H1 (cell line): ENCODE data around the gene TXK. TPM values are rescaled to one million over a fixed set of nuclear protein-coding genes. Genes with fewer than 3 reads are reported as not detected.

Experiments
- CTCF ChIA-PET: fragments of 300-600 bp; sonication (Branson Sonifier 250); formaldehyde crosslinking; loops from one replicate; lab custom pipeline; 2021; ENCODE audit not compliant: partially characterized antibody; lab: Charles Lee
- POLR2A ChIA-PET: fragments of 300-600 bp; sonication (Branson Sonifier 250); formaldehyde crosslinking; loops from one replicate; lab custom pipeline; 2021; ENCODE audit warnings: inconsistent platforms; ENCODE audit not compliant: partially characterized antibody; lab: Charles Lee
- DNase-seq, 2 experiments: peaks; one replicate each; pipeline versions ENCODE4 v3.0.0 to v3.0.0-alpha.2; 2010 to 2022; ENCODE audit warnings: low spot score in 2 of 2, low read depth in 1 of 2, mixed read lengths in 1 of 2
- FAIRE-seq: peaks from 2 replicates; lab custom pipeline; 2011; peaks lifted over from hg19 to GRCh38; lab: Jason Lieb, UNC
- H2AFZ ChIP-seq: 2 replicates; pipeline ENCODE4 v1.8.1; 2012; ENCODE audit warnings: low read length, inconsistent platforms
- H2AK5ac ChIP-seq: 2 replicates; pipeline ENCODE4 v1.6.1; 2013; ENCODE audit warnings: low read depth, low read length
- H2BK120ac ChIP-seq: replicated peaks from 2 replicates; pipeline ENCODE3; 2013; ENCODE audit warnings: low read depth, low read length, inconsistent platforms
- H2BK12ac ChIP-seq: 2 replicates; pipeline ENCODE4 v1.6.1; 2013; ENCODE audit warnings: low read depth, low read length
- H2BK15ac ChIP-seq: 2 replicates; pipeline ENCODE4 v1.6.1; 2013; ENCODE audit warnings: low read length
- H2BK20ac ChIP-seq: 2 replicates; pipeline ENCODE4 v1.6.1; 2013; ENCODE audit warnings: low read length
- H2BK5ac ChIP-seq: 2 replicates; pipeline ENCODE4 v1.6.1; 2013; ENCODE audit warnings: low read depth, low read length
- H3K14ac ChIP-seq: 2 replicates; pipeline ENCODE4 v1.6.1; 2013; ENCODE audit warnings: inconsistent platforms; ENCODE audit not compliant: insufficient read length
- H3K18ac ChIP-seq: 2 replicates; pipeline ENCODE4 v1.6.1; 2013; ENCODE audit warnings: low read length; ENCODE audit errors: extremely low read depth
- H3K23ac ChIP-seq: 2 replicates; pipeline ENCODE4 v1.6.1; 2013; ENCODE audit warnings: inconsistent platforms; ENCODE audit not compliant: insufficient read length
- H3K23me2 ChIP-seq: 2 replicates; pipeline ENCODE4 v1.6.1; 2013; ENCODE audit warnings: low read depth, low read length
- H3K27ac ChIP-seq: 2 replicates; pipeline ENCODE4 v1.6.1; 2011; ENCODE audit warnings: low read depth, low read length, inconsistent platforms
- H3K27me3 ChIP-seq, 4 experiments: replicated peaks in 1 of 4; 1 replicate in 1 of 4; 2 replicates in 3 of 4; pipeline versions ENCODE4 v1.6.1 to v1.8.1; 2011 to 2013; ENCODE audit warnings: low read length in 3 of 4, mild to moderate bottlenecking in 3 of 4, inconsistent platforms in 2 of 4, mixed read lengths in 2 of 4, moderate library complexity in 1 of 4; ENCODE audit not compliant: control insufficient read depth in 3 of 4, insufficient read depth in 3 of 4; ENCODE audit errors: extremely low read depth in 1 of 4
- H3K36me3 ChIP-seq, 4 experiments: 2 replicates each; pipeline versions ENCODE4 v1.6.1 to v1.8.1; 2011 to 2013; ENCODE audit warnings: mild to moderate bottlenecking in 4 of 4, low read length in 3 of 4, moderate library complexity in 2 of 4, control low read depth in 1 of 4, inconsistent platforms in 1 of 4; ENCODE audit not compliant: insufficient read depth in 4 of 4, control insufficient read depth in 2 of 4
- H3K4ac ChIP-seq: replicated peaks from 2 replicates; pipeline ENCODE3; 2013; ENCODE audit warnings: low read length, low read depth, mixed read lengths, inconsistent platforms; ENCODE audit not compliant: insufficient read length
- H3K4me1 ChIP-seq, 4 experiments: replicated peaks in 1 of 4; 1 replicate in 1 of 4; 2 replicates in 3 of 4; pipeline versions ENCODE4 v1.6.1 to v1.8.1; 2011 to 2013; ENCODE audit warnings: low read length in 3 of 4, inconsistent platforms in 2 of 4, mixed read lengths in 1 of 4; ENCODE audit not compliant: insufficient read depth in 4 of 4, control insufficient read depth in 3 of 4
- H3K4me2 ChIP-seq, 2 experiments: 2 replicates each; pipeline versions ENCODE4 v1.6.1 to v1.8.1; 2011 to 2013; ENCODE audit warnings: low read depth in 2 of 2, low read length in 2 of 2, control low read depth in 1 of 2, inconsistent platforms in 1 of 2, mild to moderate bottlenecking in 1 of 2; ENCODE audit not compliant: insufficient read depth in 1 of 2
- H3K4me3 ChIP-seq, 4 experiments: fragments of 200-600, 300-600 bp in 1 of 4; sonication (generic), shearing (Covaris generic), sonication (Bioruptor Twin) in 1 of 4; 2 replicates each; pipeline versions ENCODE4 v1.5.1 to v1.8.1; 2011 to 2016; ENCODE audit warnings: low read length in 4 of 4, low read depth in 3 of 4, control low read depth in 2 of 4, inconsistent platforms in 2 of 4, mild to moderate bottlenecking in 2 of 4, mixed read lengths in 1 of 4, moderate library complexity in 1 of 4; ENCODE audit not compliant: insufficient read depth in 2 of 4; ENCODE audit errors: extremely low read depth in 1 of 4
- H3K56ac ChIP-seq: replicated peaks from 2 replicates; pipeline ENCODE3; 2013; ENCODE audit warnings: low read depth, mild to moderate bottlenecking, mixed read lengths, low read length, inconsistent platforms; ENCODE audit not compliant: insufficient read length
- H3K79me1 ChIP-seq: 2 replicates; pipeline ENCODE4 v1.6.1; 2013; ENCODE audit warnings: low read depth, low read length, control low read depth
- H3K79me2 ChIP-seq, 2 experiments: 2 replicates each; pipeline versions ENCODE4 v1.6.1 to v1.8.1; 2012 to 2013; ENCODE audit warnings: low read length in 2 of 2, mild to moderate bottlenecking in 2 of 2, inconsistent platforms in 1 of 2; ENCODE audit not compliant: insufficient read depth in 2 of 2, control insufficient read depth in 1 of 2
- H3K9ac ChIP-seq, 4 experiments: replicated peaks in 1 of 4; 1 replicate in 1 of 4; 2 replicates in 3 of 4; pipeline versions ENCODE4 v1.6.1 to v1.8.1; 2011 to 2013; ENCODE audit warnings: low read depth in 3 of 4, low read length in 3 of 4, control low read depth in 2 of 4, mild to moderate bottlenecking in 2 of 4, moderate library complexity in 2 of 4, inconsistent platforms in 1 of 4; ENCODE audit errors: extremely low read depth in 1 of 4
- H3K9me3 ChIP-seq, 2 experiments: 2 replicates each; pipeline versions ENCODE4 v1.6.1 to v1.8.1; 2012 to 2013; ENCODE audit warnings: mild to moderate bottlenecking in 2 of 2, moderate library complexity in 2 of 2, control low read depth in 1 of 2, inconsistent platforms in 1 of 2, low read depth in 1 of 2, low read length in 1 of 2, mixed read lengths in 1 of 2; ENCODE audit not compliant: insufficient read depth in 2 of 2
- H4K20me1 ChIP-seq, 2 experiments: replicated peaks in 1 of 2; 2 replicates each; pipeline versions ENCODE3 to v1.8.1; 2011 to 2013; ENCODE audit warnings: inconsistent platforms in 2 of 2, low read length in 2 of 2, mild to moderate bottlenecking in 1 of 2; ENCODE audit not compliant: insufficient read depth in 2 of 2, control insufficient read depth in 1 of 2
- H4K5ac ChIP-seq: 2 replicates; pipeline ENCODE4 v1.6.1; 2013; ENCODE audit warnings: low read length, low read depth, mixed read lengths, inconsistent platforms; ENCODE audit not compliant: insufficient read length
- H4K8ac ChIP-seq: 2 replicates; pipeline ENCODE4 v1.8.0; 2013; ENCODE audit warnings: mild to moderate bottlenecking, moderate library complexity, low read length, inconsistent platforms; ENCODE audit not compliant: insufficient read depth; ENCODE audit errors: extremely low read depth
- H4K91ac ChIP-seq: replicated peaks from 2 replicates; pipeline ENCODE3; 2013; ENCODE audit warnings: low read length, mixed read lengths, inconsistent platforms; ENCODE audit not compliant: insufficient read length
- FOSL1 ChIP-seq: IDR thresholded peaks from 2 replicates; pipeline ENCODE4 v1.6.1; 2011; ENCODE audit warnings: mild to moderate bottlenecking, low read depth, low read length, moderate library complexity; ENCODE audit not compliant: insufficient read depth
- GTF2F1 ChIP-seq: IDR thresholded peaks from 2 replicates; pipeline ENCODE4 v1.6.1; 2012; ENCODE audit warnings: low read depth, low read length, improper control_type of control experiment, borderline replicate concordance
- WGBS, 2 experiments: shearing (Covaris generic) in 1 of 2; methylation state at CpG; one replicate each; pipeline versions ENCODE4 v1.1.6 to v1.1.7; 2013 to 2015; ENCODE audit warnings: low lambda C conversion rate in 2 of 2, mixed read lengths in 2 of 2, inconsistent platforms in 1 of 2, low coverage in 1 of 2, missing lambda C conversion rate in 1 of 2; ENCODE audit not compliant: insufficient replicate concordance in 2 of 2, insufficient coverage in 1 of 2, insufficient read length in 1 of 2; ENCODE audit errors: extremely low coverage in 1 of 2, missing lambda C conversion rate in 1 of 2; 5-methylcytosine and 5-hydroxymethylcytosine counted together
- polyA plus RNA-seq, 7 experiments: library from polyadenylated mRNA; depleted of rRNA in 3 of 7; stranded (reverse) in 5 of 7; unstranded in 2 of 7; fragments of >200 nt in 5 of 7; fragments of 200-250 nt in 2 of 7; gene quantifications; 1 replicate in 5 of 7; 2 replicates in 1 of 7; 4 replicates in 1 of 7; pipeline versions ENCODE4 v1.2.1 to v1.2.3, GENCODE V29; 2011 to 2013; ENCODE audit warnings: missing spikeins in 2 of 7, mixed read lengths in 2 of 7
- total RNA-seq: library from RNA; stranded (reverse); fragmentation: NEBNext Ultra II Directional; extraction: Animal tissue kit (Norgen Biotek cat#: 25700); gene quantifications from 2 replicates; pipeline ENCODE4 v1.2.1, GENCODE V29; 2021

TXK gene
- total and polyA plus RNA-seq, 2 of the 8 experiments (the other 6 are each of a cell fraction or from before 2014, with no cell fraction given): not detected

DNA sequence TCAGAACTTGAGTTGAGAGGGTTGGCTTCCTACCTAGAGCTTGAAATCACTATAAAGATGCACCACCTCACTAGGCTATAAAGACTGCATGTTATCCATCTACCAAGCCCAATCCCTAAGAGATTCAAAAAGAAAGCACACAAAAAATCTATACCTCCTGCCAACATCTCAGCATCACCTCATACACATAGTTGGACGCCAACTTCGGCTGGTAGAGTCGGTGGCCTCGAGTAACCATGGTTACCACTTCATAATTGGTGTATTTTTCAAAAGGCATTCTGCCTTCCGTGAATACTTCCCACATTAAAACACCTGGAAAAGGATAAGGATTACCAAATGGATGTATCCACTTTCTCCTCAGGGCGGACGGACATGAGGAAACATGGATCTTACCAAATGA, 4.5 kb upstream of the TXK start:
- H3K9ac ChIP-seq: no peak overlapping the region
- DNase-seq (no peak), FAIRE-seq (no peak)
- ChIA-PET CTCF (interaction anchor here (1.1 to 5.5 kb wide), 6 partner anchors 9 to 408 kb away, joined by 3 to 64 read pairs (median 4); no protein-coding TSS in a partner anchor), POLR2A (no interaction called here)
- H2BK20ac ChIP-seq: no peak overlapping the region
- no peak overlapping the region for H3K4me3 ChIP-seq
- H2BK12ac ChIP-seq: no peak overlapping the region
- no peak overlapping the region for H3K18ac ChIP-seq
- no peaks in the 10 kb centered on the region for H3K9me3 ChIP-seq
- no peak overlapping the region for H3K14ac ChIP-seq
- H3K23ac ChIP-seq: no peak overlapping the region
- H3K27me3 ChIP-seq: no peaks in the 10 kb centered on the region
- no peak overlapping the region for H2AFZ ChIP-seq
- no peak overlapping the region for H4K5ac ChIP-seq
- H3K4me1 ChIP-seq: no peaks in the 10 kb centered on the region
- no peak overlapping the region for H3K4ac ChIP-seq
- no peak overlapping the region for H3K27ac ChIP-seq
- H3K36me3 ChIP-seq: peaks cover 0 to 3% (median 0%) of the 10 kb centered on the region in 4 experiments; a peak in 2 of 8 replicates
- 90% methylated on average over 7 of the region's 7 CpGs; no CpG with 5 or more reads in 1 of the 2 experiments for WGBS, 2 experiments
- no peak overlapping the region for H4K91ac ChIP-seq
- no peaks in the 10 kb centered on the region for H3K79me1 ChIP-seq
- no peaks in the 10 kb centered on the region for H4K20me1 ChIP-seq
- no peak overlapping the region for H2AK5ac ChIP-seq
- no peak overlapping the region for H2BK5ac ChIP-seq
- H2BK15ac ChIP-seq: no peak overlapping the region
- no peak overlapping the region for H4K8ac ChIP-seq
- no peaks in the 10 kb centered on the region for H3K79me2 ChIP-seq
- H3K23me2 ChIP-seq: no peaks in the 10 kb centered on the region
- H2BK120ac ChIP-seq: no peak overlapping the region
- no peak overlapping the region for H3K4me2 ChIP-seq
- no peak overlapping the region for H3K56ac ChIP-seq
- TF ChIP-seq GTF2F1 (no peak), FOSL1 (no peak)
